Measurements from ENCODE around the gene ARHGAP24.
"Not testable (repeated sequence)": the region's sequence is repeated elsewhere in the genome, so short reads cannot be mapped to it uniquely, and the experiment has no call there.

The ARHGAP24 gene

DNA sequence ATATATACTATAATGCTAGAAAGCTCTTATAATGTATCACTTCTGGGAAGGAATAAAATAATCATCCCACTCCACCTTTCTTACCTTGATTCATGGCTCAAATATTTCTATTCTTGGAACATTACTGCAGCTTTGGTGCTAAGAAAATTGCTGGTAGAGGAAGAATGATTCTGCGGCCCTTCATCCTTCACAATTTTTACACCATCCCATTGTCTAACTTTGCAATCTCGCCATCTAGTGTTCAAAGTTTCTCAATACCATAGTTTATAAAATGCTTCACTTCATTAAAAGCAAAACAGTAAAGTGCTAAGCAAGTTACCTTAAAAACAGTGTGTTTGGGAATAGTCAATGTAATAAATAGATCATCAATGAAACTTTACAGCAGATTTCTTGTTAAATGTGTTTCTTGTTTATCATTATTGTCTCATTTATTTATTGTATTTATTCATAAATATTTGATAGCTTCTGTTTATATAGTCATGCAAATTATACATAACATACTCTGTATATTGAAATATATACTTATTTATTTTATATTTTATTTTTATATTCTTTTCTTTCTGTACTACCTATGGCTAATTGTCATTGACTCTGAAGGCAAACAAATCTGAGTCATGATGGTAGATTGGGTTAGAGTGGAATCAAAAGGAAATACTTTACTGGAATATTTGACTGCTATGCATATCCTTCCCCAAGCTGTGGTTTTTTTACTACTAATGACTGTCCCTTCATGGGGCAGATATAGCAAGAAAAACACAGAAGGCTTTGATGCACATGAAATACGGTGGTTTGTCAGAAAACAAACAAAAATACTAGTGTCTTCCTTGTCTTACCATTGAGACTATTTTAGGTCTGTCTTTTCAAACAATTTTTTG, 494.2 kb downstream of the ARHGAP24 start:
- peak; percentile 55 for DNase-seq

DNA sequence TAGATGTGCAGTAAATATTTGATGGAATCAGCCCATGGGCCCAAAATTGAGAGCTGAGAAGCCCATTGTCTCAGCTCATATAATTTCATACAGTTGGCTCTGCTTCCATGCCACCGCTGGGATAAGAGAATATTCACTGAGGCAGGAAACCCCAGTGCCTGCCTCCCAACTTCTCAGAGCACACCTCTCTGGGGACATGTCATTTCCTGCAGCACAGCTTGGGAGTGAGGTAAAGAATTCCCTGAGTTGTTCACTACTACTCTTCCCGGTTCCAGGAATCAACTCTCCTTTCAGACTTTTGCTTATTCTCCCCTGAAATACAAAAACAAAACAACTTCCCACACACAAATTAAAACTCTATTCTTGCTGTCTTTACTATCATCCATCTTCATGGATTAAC, 495.6 kb downstream of the ARHGAP24 start:
- DNase-seq = no peak

DNA sequence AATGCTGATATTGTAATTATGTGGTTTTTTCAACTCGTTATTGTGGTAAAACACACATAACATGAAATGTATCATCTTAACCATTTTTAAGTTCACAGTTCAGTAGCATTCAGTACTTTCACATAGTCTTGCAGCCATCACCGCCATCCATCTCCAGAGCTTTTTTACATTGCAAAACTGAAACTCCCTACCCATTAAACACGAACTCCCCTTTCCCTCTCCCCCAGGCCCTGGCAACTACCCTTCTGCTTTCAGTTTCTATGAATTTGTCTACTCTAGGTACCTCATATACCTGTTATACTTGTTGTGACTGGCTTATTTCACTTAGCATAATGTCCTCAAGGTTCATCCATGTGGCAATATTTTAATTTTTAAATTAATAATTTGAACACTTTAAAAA, 504.3 kb downstream of the ARHGAP24 start:
- no peak for DNase-seq

DNA sequence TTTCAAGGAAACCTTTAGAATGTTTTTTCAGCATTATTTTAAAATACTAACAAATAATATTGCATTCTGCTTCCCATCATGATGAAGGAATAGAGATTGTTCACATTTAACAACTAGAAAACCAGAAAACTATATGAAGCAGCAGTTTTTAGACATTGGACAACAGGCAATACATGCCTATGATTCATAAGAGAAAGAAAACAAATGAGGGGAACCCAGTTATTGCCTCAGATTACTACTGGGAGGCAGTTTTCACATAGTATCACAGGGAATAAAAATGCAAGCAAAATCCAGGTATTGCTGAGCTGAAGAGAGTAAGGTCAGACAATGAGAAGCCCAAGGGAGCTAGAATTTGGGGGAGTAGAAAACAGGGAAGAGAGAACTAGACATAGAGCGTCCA, 511.3 kb downstream of the ARHGAP24 start:
- DNase-seq = no peak

DNA sequence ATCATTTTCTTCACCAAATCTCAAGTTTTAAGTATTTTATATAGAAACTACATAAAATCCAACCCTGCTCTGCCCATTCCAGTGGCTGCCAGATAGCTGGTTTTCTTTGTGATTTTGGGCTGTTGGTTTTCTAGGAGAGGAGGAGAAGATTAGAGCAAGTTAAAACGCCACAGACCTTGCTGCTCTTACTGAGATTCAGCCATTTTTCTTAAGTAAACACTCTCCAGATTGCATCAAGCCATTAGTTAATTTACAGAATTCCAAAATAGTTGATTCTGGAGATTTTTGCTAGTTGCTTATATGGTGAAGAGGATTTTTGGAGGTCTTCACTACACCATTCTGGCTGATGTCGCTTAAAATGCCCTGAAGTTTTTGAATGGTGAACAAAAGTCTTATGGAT, 518.7 kb downstream of the ARHGAP24 start:
- no peak for DNase-seq

DNA sequence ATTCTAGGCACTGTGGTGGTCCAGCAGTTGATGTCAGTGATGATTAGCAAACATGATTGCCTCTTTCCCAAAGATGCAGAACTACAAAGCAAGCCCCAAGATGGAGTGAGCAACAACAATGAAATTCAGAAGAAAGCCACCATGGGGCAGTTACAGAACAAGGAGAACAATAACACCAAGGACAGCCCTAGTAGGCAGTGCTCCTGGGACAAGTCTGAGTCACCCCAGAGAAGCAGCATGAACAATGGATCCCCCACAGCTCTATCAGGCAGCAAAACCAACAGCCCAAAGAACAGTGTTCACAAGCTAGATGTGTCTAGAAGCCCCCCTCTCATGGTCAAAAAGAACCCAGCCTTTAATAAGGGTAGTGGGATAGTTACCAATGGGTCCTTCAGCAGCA, 519.6 kb downstream of the ARHGAP24 start:
- DNase-seq = no peak

DNA sequence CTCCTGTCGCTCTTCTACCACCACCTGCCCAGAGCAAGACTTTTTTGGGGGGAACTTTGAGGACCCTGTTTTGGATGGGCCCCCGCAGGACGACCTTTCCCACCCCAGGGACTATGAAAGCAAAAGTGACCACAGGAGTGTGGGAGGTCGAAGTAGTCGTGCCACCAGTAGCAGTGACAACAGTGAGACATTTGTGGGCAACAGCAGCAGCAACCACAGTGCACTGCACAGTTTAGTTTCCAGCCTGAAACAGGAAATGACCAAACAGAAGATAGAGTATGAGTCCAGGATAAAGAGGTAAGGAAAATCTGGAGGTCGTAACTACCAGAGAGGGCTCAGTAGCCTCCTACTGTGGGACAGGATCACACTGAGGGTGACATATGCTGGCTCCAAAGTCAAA, 520.4 kb downstream of the ARHGAP24 start:
- DNase-seq = no peak

DNA sequence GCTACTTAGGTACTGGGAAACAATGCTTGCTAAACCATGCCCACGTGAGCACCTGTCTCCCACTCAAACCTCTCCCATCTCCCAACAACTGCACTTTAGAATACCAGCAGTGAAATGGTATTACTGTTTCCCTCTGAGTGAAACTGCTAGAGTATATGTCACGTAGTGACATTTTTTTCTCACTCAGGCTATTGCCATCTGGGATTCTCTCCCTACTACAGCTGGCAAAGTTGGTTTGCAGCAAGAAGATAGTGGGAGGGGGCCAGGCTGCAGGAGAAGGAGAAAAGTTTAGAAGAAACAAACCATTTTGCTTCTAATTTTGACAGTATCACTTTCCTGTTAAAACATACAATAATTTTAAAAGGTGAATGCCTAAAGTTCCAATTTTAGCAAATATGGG, 526.6 kb downstream of the ARHGAP24 start:
- no peak for DNase-seq

DNA sequence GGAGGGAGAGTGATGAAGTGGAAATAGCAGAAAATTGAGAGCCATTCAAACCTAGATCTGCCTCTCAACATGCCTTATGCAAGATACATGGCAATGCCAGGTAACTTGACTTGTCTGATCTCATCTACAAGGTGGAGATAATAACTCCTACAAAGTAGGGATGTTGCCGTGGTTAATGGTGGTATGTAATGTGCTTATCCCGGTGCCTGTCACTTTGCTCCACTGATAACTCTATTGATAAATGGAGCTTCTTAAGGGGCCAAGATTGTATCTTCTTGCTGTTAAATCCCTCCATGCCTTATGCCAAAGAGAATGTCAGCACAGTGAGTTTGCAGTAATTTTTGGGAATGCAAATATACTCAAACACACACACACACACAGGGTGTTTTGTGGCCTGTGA, 529.1 kb downstream of the ARHGAP24 start:
- DNase-seq = no peak

DNA sequence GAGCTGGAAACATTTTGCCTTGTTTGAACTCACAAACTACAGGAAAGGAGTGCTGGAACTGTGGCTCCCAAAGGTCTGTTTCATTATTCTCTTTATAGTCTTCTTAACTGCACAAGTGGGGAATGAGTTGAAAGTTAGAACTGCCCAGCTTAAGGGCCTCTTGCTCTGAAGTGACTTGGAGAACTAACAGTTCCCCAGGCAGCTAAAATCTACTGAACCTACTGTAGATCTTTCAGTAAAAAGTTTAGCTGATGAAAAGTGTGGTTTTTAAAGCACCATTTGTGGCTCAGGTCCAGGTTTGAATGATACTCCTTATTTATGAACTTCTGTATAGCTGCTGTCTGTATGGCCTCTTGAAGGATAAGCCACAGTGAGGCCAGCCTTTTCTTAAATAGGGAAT, 531.1 kb downstream of the ARHGAP24 start:
- no peak for DNase-seq

DNA sequence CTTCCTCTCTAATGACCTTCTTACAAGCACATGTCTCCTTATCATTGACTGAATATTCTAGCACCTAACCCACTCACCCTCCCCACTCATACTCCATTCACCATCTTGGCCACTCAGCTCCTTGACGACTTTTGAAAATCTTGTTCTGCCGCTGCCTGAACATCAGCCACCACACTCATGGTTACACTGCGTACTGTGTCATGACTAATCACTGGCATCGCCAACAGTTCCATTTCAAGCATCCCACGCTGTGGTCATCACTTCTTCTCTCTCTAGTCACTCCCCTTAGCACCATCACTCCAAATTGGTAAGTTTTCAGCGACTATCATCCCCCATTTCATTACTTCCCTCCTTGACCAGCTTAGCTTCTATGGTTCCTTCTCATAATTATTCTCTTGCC, 532.1 kb downstream of the ARHGAP24 start:
- no peak for DNase-seq

DNA sequence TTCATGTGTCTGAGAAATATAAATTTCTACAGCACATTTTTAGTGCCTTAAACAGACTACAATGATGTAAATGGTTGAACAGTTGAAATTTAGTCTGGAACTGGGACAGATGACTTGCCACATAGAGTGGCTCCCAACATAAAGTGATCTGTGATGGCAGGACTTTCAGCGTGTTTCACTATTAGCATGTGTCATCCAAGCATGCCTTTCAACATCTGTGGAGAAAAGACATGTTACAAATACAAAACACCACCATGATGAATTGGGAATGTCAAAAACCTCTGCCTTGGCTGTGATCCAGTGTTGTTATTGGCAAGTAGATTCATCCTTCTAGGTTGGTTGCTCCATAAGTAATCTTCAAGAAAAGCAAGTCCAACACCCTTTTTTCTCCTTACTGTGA, 536.2 kb downstream of the ARHGAP24 start:
- DNase-seq = no peak

DNA sequence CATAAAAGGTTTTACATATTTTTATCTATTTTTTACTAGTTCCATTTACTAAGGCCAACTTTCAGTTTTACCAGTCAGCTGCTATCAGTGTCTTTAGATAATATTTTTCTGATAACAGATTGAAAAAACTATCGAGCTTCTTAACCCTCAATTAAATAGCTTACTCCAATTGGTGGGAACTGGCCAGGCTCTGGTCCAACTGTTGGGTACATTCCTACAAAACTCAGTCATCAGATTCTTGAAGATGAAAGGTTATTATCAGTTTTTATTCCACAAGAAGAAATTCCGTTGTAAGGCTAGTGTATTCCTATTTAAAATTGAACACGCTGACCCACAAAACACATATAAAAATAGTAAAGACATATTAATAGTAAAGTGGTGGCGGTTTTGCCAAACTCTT, 538.7 kb downstream of the ARHGAP24 start:
- no peak for DNase-seq

DNA sequence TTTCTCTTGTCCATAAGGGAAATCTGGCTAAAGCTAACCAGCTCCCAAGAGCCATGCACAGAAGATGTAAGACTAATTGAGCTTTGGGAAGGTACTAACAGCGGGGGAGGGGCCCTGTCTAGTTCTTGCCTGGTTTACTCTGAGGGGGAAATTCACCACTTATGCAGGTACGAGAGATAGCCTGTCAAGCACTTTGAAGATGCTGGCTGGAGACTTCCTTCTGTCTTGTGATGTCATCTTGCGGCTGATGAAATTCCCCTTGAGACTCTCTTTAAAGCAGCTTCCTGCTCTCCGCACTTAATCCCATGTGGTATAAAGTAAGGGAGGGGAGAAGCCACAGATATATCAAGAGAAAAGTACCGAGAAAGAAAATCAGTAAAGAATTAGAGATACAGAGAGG, 539.6 kb downstream of the ARHGAP24 start:
- no peak for DNase-seq

DNA sequence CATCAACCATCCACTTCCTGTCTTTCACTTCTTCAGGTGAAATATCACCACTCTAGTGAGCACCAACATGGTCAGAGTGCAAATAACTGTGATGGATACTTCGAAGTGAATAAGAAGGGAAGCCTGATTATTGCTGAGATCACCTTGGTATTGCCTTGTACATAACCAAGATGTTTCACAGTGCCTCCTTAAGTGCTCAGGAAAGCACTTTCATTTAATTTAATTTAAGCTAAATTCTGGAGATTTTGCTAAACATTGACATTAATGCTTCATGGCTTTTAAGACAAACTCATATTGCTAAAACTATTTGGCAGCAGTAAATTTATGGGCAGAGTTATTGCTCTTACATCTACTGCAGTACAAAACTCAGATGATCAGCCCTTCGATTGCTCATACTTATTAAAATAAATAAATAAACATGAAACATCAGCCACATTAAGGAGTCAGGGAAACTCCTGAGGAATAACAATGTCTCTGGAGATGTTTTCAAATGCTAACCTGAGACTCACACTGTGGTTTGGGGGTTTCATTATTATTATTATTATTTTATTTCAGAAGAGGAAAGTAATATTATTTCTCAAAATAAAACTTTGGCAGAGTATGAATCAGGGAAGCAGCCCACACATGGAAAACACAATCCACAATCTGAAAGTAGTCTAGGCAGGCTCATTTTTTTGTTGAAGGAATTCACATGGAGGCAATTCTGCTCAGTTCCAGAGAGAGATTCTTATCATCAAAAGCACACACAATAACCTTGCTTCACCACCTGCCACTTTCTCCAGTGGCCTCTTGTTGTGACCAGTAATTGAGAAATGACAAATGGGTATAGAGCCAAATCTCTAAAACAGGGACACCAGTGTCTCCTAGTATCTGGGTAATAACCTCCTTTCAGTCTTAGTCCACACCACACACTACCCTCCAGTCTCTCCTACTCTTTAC, 540.7 kb downstream of the ARHGAP24 start:
- no peak for DNase-seq

DNA sequence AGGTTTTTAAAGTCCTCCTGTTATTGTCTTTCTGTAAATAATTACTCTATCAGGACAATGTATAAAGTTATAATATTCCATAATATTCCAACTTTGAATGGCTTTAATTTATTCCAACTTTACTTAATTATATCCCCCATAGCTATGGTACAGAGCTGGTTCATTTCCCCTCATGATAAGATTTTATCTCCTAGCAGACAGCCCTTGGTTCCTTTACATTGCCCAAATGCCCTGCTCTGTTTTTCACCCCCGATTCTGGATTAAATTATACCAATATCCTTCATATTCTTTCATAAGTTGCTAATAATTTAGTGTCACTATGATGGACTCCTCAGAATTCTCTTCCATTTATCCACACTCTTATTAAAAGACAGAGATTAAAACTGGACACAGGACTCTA, 544.4 kb downstream of the ARHGAP24 start:
- no peak for DNase-seq

DNA sequence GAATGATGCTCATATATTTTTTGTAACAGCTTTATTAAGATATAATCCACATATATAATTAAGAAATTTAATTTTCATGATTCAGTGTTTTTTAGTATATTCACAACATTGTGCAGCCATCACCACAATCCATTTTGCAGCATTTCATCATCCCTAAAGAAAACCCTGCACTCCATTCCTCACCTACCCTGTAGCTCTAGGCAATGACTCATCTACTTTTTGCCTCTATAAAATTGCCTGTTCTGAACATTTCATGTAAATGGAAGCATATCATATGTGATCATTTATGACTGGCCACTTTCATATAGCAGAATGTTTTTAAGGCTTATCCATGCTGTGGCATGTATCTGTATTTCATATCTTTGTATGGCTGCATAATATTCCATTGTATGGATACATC, 545.0 kb downstream of the ARHGAP24 start:
- DNase-seq = no peak

DNA sequence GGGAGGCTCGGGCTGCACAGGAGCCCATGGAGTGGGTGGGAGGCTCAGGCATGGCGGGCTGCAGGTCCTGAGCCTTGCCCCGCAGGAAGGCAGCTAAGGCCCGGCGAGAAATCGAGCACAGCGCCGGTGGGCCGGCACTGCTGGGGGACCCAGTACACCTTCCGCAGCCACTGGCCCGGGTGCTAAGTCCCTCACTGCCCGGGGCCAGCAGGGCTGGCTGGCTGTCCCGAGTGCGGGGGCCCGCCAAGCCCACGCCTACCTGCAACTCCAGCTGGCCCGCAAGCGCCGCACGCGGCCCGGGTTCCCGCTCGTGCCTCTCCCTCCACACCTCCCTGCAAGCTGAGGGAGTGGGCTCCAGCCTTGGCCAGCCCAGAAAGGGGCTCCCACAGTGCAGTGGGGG, 546.7 kb downstream of the ARHGAP24 start:
- not testable (repeated sequence) for DNase-seq

DNA sequence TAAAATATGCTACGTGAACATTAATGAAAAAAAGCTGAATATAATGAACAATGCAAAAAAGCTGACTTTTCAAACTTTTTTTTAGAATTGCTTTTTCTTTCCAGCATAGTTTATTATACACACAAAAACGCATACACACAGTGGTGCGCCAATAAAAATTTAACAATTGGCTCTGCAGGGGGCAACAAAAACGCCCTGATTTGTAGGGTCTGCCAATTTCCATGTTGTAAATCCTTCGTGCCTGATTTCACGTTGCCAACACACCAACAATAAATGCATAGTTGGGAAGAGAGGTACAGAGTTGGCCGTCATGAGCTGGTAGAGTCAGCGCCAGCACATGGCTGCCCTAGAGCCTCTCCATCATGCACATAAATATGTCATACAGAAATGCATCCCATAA, 551.8 kb downstream of the ARHGAP24 start:
- no peak for DNase-seq

DNA sequence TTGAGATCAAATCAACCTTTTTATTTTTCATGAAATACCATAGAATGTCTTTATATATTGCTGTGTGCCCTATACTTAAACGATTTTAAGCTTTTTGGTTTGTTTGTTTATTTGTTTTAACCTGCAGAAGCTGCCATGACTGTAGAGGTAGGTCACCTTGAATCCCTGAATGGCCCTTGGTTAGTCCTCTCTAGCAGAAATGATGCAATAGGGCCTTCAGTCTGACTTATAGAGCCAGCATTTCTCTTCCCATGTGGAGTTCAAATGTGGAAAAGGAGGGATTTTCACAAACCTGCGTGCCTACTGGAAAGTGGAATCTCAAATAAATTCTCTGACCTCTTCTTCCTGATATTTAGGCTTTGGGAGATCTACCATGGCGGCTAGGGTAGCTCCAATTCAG, 557.0 kb downstream of the ARHGAP24 start:
- no peak for DNase-seq

DNA sequence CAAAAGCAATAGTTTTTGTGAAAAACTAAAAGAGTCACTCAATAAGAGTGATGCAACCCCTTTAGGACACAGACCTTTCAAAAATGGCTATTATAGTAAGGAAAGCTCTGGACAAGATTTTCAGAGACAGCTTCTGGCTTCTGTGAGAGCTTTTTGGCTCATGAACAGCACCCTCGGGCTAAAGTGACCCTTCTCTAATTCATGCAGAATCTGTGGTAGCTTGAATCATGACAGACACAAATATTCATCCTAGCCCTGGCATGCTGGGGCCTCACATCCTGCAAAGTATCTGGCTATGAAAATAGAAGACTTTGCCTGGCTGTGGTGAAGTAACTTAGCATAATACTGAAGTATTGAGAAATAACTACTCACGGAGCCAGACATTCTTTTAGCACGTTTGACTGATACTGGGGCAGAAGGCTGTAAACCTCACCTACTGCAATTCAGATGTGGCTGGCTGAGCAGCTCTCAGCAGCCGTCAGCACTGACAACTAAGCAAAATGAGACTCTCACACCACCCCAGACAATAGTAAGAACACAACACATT, 557.6 kb downstream of the ARHGAP24 start:
- no peak for DNase-seq

DNA sequence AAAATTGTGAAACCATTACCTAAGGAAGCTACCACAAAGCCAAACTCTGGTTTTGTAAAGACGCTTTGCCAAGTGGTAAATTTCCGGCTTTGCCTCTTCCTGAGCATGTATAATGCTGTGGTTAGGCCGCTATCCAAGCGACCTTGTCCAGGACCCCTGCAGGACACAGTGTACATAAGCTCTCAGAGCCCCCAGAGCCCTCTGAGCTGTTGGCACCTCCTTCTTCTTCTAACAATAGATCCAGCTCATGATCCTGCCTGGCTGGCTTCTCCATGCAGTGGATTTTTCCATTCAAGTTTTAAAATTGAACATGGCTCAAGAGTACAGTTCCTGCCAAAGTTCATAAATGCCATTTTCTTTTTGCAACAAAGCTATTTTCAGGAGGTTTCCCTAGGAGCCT, 558.2 kb downstream of the ARHGAP24 start:
- no peak for DNase-seq

DNA sequence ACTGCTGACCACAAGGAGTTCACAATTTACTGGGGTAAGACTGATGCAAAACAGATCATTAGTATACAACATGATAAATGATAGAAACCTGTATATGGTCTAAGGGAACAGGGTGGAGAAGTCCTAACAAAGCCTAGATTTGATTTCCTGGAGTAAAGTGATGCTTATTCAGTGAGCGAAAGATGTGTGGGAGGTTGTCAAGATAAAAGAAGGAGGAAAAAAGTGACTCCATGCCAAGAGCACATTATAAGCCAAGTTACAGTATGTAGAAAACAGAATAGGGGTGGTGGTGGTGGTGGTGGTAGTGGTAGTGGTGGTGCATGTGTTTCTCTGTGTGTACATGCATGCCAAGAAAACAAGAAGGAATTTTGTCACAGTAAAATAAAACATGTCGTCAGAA, 559.7 kb downstream of the ARHGAP24 start:
- no peak for DNase-seq

DNA sequence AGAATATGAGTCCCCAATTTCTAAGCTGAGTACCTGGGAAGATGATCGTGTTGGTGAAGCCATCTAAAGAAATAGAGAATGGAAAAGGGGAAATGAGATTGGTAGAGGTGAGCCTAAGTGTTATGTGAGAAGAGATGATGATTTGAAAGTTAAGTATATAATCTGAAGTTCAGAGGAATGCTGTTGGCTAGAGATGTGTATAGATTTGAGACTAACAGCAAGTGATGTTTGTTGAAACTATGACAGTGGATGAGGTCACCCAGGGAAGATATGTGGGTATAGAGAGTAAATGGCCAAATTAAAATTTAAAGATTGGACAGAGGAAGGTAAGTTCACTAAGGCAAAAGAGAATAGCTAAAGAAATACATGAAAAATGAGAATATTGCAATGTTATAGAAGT, 560.7 kb downstream of the ARHGAP24 start:
- no peak for DNase-seq
